Nephron (organoid): Measurements from ENCODE around the gene NXPH4.
A peak's percentile ranks its signal among the peaks of the same experiment; 100 is the strongest.

Source experiments
- H3K27ac Mint-ChIP-seq, 3 experiments: 2 replicates each; pipeline ENCODE4 v1.8.0; 2020; ENCODE audit warnings: mixed read lengths in 3 of 3, mild to moderate bottlenecking in 2 of 3, moderate library complexity in 1 of 3
- H3K27me3 Mint-ChIP-seq: 2 replicates; pipeline ENCODE4 v1.8.0; 2021; ENCODE audit warnings: low read depth, mild to moderate bottlenecking, moderate library complexity, mixed read lengths
- H3K36me3 Mint-ChIP-seq: 2 replicates; pipeline ENCODE4 v1.8.0; 2020; ENCODE audit warnings: low read depth, mixed read lengths
- H3K4me1 Mint-ChIP-seq: 2 replicates; pipeline ENCODE4 v1.8.0; 2020; ENCODE audit warnings: mixed read lengths
- H3K4me3 Mint-ChIP-seq, 3 experiments: 2 replicates each; pipeline ENCODE4 v1.8.0; 2020; ENCODE audit warnings: mild to moderate bottlenecking in 3 of 3, mixed read lengths in 3 of 3, moderate library complexity in 2 of 3
- H3K9me3 Mint-ChIP-seq: 2 replicates; pipeline ENCODE4 v1.8.0; 2020; ENCODE audit warnings: mixed read lengths
- TF ChIP-seq, protein P1 (sequence below), 3 experiments: fragments of 200-600 bp; sonication (generic); IDR thresholded peaks; one replicate each; pipeline ENCODE4 v1.5.0; 2021; ENCODE audit warnings: antibody characterized with exemption in 3 of 3; ENCODE audit not compliant: unreplicated experiment in 3 of 3

NXPH4 gene

DNA sequence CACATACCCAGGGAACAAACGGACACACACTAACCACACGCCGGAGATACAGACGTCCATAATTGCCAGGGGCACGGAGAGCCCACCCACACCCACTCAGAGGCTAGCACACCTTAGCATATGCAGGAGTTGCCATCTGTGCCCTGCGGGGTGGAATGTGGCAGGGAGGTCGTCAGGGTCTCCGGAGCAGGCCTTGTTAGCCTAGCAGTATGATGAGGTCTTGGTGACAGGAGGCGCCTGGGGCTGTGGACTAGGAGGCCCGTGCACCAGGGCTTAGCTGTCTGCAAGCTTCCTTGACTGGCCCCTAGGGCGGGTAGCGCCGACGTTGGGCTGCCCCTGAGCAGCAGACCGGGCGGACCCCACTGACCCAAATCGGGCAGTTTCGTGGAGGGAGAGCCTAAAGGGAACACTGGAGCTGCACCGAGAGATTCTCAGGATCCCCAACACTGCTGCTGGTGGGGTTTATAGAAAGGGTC, 24.4 kb downstream of the NXPH4 start:
- Mint-ChIP-seq H3K27ac (no peak overlapping the region), H3K36me3 (no peaks in the 10 kb centered on the region), H3K4me3 (peak overlapping the region; percentile 72 to 79 (median 75)), H3K4me1 (peaks cover 68% of the 10 kb centered on the region), H3K27me3 (peaks cover 92% of the 10 kb centered on the region), H3K9me3 (no peaks in the 10 kb centered on the region)
- TF ChIP-seq, protein P1, sequence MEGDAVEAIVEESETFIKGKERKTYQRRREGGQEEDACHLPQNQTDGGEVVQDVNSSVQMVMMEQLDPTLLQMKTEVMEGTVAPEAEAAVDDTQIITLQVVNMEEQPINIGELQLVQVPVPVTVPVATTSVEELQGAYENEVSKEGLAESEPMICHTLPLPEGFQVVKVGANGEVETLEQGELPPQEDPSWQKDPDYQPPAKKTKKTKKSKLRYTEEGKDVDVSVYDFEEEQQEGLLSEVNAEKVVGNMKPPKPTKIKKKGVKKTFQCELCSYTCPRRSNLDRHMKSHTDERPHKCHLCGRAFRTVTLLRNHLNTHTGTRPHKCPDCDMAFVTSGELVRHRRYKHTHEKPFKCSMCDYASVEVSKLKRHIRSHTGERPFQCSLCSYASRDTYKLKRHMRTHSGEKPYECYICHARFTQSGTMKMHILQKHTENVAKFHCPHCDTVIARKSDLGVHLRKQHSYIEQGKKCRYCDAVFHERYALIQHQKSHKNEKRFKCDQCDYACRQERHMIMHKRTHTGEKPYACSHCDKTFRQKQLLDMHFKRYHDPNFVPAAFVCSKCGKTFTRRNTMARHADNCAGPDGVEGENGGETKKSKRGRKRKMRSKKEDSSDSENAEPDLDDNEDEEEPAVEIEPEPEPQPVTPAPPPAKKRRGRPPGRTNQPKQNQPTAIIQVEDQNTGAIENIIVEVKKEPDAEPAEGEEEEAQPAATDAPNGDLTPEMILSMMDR (IDR thresholded peaks at IDR 0.05; ENCODE audit: unreplicated experiment in 3 of 3) = no peak

DNA sequence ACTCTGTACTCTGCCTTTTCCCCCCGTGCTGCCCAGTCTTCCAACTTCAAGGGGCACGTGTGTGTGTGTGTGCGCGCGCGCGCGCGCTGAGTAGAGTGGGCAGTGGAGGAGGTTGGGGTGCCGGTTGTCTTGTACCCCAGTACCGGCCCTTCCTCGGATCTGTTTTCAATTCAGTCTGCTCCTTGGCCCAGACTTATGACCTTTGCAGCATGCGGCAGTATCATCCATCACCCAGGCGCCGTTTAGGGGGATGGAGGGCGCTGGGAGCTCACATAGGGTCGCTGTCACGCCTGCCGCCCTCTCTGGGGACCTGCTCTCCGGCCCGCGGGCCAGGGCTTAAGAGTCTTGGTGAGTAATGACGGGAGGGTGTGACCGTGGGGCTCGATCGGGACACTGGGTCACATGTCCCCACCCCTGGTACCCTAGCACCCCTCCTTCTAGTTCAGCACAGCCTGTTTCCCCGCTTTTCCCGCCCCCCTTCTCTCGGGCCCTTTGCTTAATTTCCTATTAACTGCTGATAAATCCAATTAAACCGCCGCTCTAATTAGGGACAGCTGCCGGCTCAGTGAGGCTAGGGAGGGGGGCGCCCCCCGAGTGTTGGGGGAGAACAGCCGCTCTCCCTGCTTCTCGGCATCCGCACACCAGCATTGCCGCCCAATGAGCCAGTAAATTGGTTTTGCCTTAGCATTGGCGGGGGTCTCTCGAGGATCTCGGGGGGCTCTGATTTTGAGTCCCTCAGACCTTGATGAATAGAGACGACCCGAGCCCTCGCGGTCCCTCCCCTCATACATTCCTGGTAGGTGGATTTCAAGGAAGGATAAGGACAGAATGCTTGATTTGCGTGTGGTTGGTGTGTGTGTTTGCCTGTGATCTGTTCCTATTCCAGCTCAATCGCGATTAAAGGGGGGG, 25.1 kb downstream of the NXPH4 start:
- Mint-ChIP-seq H3K36me3 (peaks cover 2% of the 10 kb centered on the region), H3K27ac (no peak overlapping the region), H3K27me3 (peaks cover 85% of the 10 kb centered on the region), H3K9me3 (no peaks in the 10 kb centered on the region), H3K4me1 (peaks cover 70% of the 10 kb centered on the region), H3K4me3 (peak overlapping the region; percentile 72 to 79 (median 79))
- TF ChIP-seq, protein P1 (IDR thresholded peaks at IDR 0.05; ENCODE audit: unreplicated experiment in 3 of 3) = no peak

DNA sequence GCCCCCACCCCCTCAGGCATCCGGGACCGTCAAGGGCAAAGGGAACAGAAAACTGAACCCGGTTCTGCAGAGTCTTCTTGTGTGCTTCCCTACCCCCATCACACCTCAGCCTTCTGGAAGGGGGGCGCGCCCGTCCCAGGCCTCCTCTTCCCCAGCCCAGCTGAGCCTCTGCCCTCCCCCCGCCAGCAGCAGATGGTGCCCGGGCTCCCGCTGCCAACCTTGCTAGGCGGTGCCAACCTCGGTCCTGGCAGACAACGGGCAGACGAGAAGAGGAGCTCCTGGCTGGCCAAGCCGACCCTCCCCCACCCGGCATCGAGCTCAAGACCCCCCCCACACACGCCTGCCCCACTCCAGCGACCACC, 25.7 kb downstream of the NXPH4 start:
- TF ChIP-seq, protein P1 (IDR thresholded peaks at IDR 0.05; ENCODE audit: unreplicated experiment in 3 of 3) = no peak
- H3K4me3 Mint-ChIP-seq = peak overlapping the region; percentile 79 to 80 (median 79)
- H3K36me3 Mint-ChIP-seq = peaks cover 3% of the 10 kb centered on the region
- H3K4me1 Mint-ChIP-seq = peaks cover 68% of the 10 kb centered on the region
- peaks cover 78% of the 10 kb centered on the region for H3K27me3 Mint-ChIP-seq
- H3K9me3 Mint-ChIP-seq = no peaks in the 10 kb centered on the region
- no peak overlapping the region for H3K27ac Mint-ChIP-seq

DNA sequence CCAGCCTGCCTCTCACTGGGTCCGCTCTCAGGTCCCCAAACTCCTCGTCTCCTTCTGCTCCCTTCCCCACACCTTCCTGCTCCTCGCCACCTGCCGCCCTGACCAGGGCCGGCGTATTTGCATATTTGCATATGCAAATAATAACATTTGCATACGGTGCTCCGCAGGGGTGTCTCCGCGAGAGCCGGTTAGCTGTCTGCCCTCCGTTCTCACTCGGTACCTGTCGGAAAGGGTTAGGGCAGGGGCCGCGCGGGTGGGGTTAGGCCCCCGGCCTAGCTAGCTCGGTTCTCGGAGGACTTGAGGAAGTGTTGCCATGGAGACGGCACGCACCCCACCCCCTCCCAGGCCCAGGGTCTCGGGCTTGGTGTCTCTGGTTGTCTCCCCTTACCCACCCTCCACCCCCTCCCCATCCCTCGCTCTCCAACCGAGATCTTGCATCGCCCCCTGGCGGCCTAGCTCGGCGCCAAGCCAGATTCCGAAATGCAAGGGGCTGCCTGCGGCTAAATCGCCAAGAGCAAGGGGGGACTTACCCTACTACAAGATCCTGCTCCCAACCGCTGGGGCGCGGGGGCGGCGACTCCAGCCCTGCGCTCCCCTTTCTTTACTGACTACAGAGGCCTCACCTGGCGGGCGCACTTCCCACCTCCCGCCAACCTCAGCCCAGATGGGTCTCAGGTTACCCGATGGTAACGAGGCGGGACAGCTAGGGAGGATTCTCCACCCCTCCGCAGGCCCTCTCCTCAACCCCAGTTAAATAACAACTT, 26.3 kb downstream of the NXPH4 start:
- Mint-ChIP-seq H3K4me1 (peaks cover 64% of the 10 kb centered on the region), H3K27me3 (peaks cover 73% of the 10 kb centered on the region), H3K36me3 (peaks cover 3% of the 10 kb centered on the region), H3K4me3 (peak overlapping the region; percentile 79 to 80 (median 79)), H3K9me3 (no peaks in the 10 kb centered on the region), H3K27ac (no peak overlapping the region)
- TF ChIP-seq, protein P1 (IDR thresholded peaks at IDR 0.05; ENCODE audit: unreplicated experiment in 3 of 3) = peak; percentile 56 to 70 (median 61)

DNA sequence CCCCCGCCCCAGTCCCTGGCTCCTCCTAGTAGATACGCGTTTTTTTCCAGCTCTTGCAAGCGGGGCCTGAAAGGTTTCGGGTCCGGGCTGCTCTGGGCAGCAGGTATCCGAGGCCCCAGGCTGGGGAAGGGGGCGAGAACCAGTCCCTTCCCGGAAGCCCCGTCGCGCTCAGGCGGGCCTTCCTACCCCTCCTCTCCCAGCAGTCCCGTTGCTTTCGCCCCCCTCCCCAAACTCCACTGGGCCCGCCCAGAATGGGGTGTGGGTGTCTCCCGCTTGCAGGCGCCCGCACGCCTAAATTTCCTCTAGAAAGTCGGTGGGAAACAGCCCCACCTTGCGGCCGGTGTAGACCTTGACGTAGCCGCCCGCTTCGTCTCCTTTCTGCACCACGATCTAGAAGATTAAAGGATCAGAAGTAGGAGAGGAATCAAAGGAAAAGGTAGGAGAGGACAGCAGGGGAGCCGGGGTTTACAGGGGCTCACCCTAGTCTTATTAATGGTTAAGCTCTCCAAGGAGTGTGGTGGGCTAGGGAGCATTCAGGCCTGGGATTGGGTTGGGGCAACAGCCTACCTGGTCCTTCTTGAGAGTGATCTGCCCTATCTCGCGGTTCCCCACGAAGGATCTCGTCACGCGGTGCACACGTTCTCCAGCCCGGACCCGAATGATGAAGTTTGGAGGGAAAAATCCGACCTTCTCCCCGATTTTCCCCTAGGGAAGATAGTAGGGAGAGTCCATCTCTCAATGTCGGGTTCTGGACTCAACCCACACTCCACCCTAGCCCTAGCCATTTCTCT, 27.1 kb downstream of the NXPH4 start:
- Mint-ChIP-seq H3K27me3 (peaks cover 64% of the 10 kb centered on the region), H3K4me3 (peak overlapping the region; percentile 79 to 80 (median 79)), H3K27ac (peak overlapping the region in 2 of 3 experiments; percentile 10 to 48), H3K9me3 (no peaks in the 10 kb centered on the region), H3K4me1 (peaks cover 66% of the 10 kb centered on the region), H3K36me3 (peaks cover 3% of the 10 kb centered on the region)
- TF ChIP-seq, protein P1 (IDR thresholded peaks at IDR 0.05; ENCODE audit: unreplicated experiment in 3 of 3) = peak; percentile 68 to 75 (median 72)
